ENCODE data around the gene MAMDC4.
"Not testable (repeated sequence)": the region's sequence is repeated elsewhere in the genome, so short reads cannot be mapped to it uniquely, and the experiment has no call there.

Gene MAMDC4

DNA sequence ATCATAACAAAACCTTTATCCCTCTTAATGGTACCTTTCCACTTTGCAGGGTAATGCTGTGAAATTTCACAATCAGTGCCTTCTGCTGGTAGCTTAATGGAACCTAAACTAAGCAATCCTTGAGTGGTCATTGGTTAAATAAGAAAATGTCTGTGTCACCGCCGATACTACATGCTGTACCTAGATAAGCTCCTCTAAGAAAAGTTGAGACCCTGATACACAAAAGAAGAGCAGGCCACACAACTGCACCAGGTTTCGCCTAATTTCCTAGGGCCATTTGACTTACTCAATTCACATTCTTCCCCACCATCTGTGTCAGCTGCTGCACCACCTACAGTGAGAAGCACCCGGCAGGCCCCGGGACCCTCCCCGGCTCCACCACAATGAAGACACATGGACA, 23.0 kb downstream of the MAMDC4 start:
- no peaks in the 10 kb centered on the region for H3K4me1 ChIP-seq (ENCODE audit: control insufficient read depth in 5 of 5, insufficient read depth in 5 of 5, low read length in 5 of 5)
- no peak overlapping the region for H3K9ac ChIP-seq (ENCODE audit: low read length in 5 of 5)
- H3K36me3 ChIP-seq (ENCODE audit: control insufficient read depth in 5 of 5, insufficient read depth in 5 of 5, low read length in 5 of 5), result no peaks in the 10 kb centered on the region
- H3K27ac ChIP-seq (ENCODE audit: low read depth, low read length), result no peak overlapping the region
- H3K9me3 ChIP-seq (ENCODE audit: control insufficient read depth in 5 of 5, low read length in 5 of 5), result no peaks in the 10 kb centered on the region
- no peaks in the 10 kb centered on the region for H3K27me3 ChIP-seq (ENCODE audit: control insufficient read depth in 5 of 5, insufficient read depth in 4 of 5, low read length in 5 of 5)
- H3K4me3 ChIP-seq (ENCODE audit: low read depth in 1 of 5, low read length in 5 of 5), result no peak overlapping the region

- Histone ChIP-seq H3K27ac (ENCODE audit: low read depth, low read length) (no peak overlapping the region), H3K4me3 (ENCODE audit: low read depth in 1 of 5, low read length in 5 of 5) (no peak overlapping the region), H3K27me3 (ENCODE audit: control insufficient read depth in 5 of 5, insufficient read depth in 4 of 5, low read length in 5 of 5) (peaks cover 0 to 2% (median 0%) of the 10 kb centered on the region in 5 donors), H3K9me3 (ENCODE audit: control insufficient read depth in 5 of 5, low read length in 5 of 5) (no peaks in the 10 kb centered on the region), H3K36me3 (ENCODE audit: control insufficient read depth in 5 of 5, insufficient read depth in 5 of 5, low read length in 5 of 5) (no peaks in the 10 kb centered on the region), H3K9ac (ENCODE audit: low read length in 5 of 5) (no peak overlapping the region), H3K4me1 (ENCODE audit: control insufficient read depth in 5 of 5, insufficient read depth in 5 of 5, low read length in 5 of 5) (peaks cover 0 to 2% (median 1%) of the 10 kb centered on the region in 5 donors)
Observed at GRCh38 chr9:136876476-136876875, 24.3 kb downstream of the MAMDC4 start.

DNA sequence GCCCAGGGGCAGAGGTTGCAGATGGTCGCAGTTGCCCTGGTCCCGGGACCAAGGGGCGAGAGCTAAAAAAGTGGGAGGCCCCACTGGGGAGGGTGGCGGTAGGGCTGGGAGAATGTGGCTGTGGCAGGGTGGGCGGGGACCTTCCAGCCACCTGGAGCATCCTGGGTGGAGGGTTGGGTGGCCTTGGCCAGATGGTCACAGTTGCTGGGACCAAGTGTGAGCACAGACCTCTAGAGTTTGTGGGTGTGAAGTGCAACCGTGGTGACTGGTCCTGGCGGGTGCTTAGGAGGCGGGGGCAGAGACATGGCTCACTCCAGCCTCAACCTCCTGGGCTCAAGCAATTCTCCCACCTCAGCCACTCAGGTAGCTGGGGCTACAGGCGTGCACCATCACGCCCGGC, 28.5 kb downstream of the MAMDC4 start:
- Histone ChIP-seq H3K27ac (ENCODE audit: low read depth, low read length) (no peak overlapping the region), H3K9me3 (ENCODE audit: control insufficient read depth in 5 of 5, low read length in 5 of 5) (no peaks in the 10 kb centered on the region), H3K36me3 (ENCODE audit: control insufficient read depth in 5 of 5, insufficient read depth in 5 of 5, low read length in 5 of 5) (no peaks in the 10 kb centered on the region), H3K4me3 (ENCODE audit: low read depth in 1 of 5, low read length in 5 of 5) (no peak overlapping the region), H3K27me3 (ENCODE audit: control insufficient read depth in 5 of 5, insufficient read depth in 4 of 5, low read length in 5 of 5) (peaks cover 0 to 11% (median 0%) of the 10 kb centered on the region in 5 donors), H3K9ac (ENCODE audit: low read length in 5 of 5) (no peak overlapping the region), H3K4me1 (ENCODE audit: control insufficient read depth in 5 of 5, insufficient read depth in 5 of 5, low read length in 5 of 5) (peaks cover 2 to 21% (median 16%) of the 10 kb centered on the region in 5 donors)

GRCh38 chr9:136881691-136882108, 29.6 kb downstream of the MAMDC4 start:
- Histone ChIP-seq H3K4me1 (ENCODE audit: control insufficient read depth in 5 of 5, insufficient read depth in 5 of 5, low read length in 5 of 5) (peaks cover 2 to 27% (median 18%) of the 10 kb centered on the region in 5 donors), H3K27ac (ENCODE audit: low read depth, low read length) (no peak overlapping the region), H3K36me3 (ENCODE audit: control insufficient read depth in 5 of 5, insufficient read depth in 5 of 5, low read length in 5 of 5) (no peaks in the 10 kb centered on the region), H3K27me3 (ENCODE audit: control insufficient read depth in 5 of 5, insufficient read depth in 4 of 5, low read length in 5 of 5) (peaks cover 0 to 11% (median 0%) of the 10 kb centered on the region in 5 donors), H3K4me3 (ENCODE audit: low read depth in 1 of 5, low read length in 5 of 5) (peak overlapping the region in 3 of 5 donors; percentile 27 to 58 (median 50)), H3K9ac (ENCODE audit: low read length in 5 of 5) (peak overlapping the region in 2 of 5 donors; percentile 51 to 60), H3K9me3 (ENCODE audit: control insufficient read depth in 5 of 5, low read length in 5 of 5) (no peaks in the 10 kb centered on the region)

DNA sequence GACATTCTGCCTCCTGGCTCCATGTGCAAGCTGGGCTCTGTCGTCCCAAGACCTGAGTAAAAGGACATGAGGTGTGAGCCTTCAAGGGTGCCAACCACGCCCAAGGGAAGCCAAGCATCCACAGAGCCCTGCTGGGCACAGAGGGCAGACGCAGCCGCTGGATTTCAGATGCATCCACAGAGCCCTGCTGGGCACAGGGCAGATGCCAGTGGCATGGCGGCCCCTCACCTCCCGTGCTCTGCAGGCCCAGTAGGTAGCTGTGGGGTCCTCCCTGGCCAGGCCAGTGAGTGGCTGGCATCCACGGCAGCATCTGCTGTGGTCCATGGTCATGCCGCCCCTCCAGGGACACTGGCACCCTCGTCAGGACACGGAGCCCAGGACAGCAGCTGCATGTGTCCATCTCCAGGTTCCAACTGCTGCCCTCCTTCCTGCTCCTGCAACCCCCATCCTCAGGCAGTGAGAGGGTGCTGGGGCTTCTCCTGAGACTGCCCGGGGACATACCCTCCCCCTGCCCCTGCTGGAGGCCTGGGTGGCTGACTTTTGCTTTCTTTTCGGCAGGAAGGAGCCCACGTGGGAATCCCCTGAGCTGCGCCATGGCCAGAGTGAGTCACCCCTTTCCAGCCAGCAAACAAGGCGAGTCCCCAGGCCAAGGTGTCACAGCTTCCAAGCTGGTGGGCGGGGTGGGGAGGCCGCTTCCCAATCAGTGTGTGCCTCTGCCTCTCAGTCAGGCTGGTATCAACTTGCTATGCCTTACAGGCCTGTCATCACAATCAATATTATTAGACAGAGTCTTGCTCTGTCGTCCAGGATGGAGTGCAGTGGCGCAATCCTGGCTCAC, 30.2 kb downstream of the MAMDC4 start:
- Histone ChIP-seq H3K27ac (ENCODE audit: low read depth, low read length) (no peak overlapping the region), H3K9me3 (ENCODE audit: control insufficient read depth in 5 of 5, low read length in 5 of 5) (no peaks in the 10 kb centered on the region), H3K4me3 (ENCODE audit: low read depth in 1 of 5, low read length in 5 of 5) (peak overlapping the region in 4 of 5 donors; percentile 43 to 58 (median 49)), H3K4me1 (ENCODE audit: control insufficient read depth in 5 of 5, insufficient read depth in 5 of 5, low read length in 5 of 5) (peaks cover 2 to 33% (median 24%) of the 10 kb centered on the region in 5 donors), H3K9ac (ENCODE audit: low read length in 5 of 5) (peak overlapping the region in 2 of 5 donors; percentile 51 to 60), H3K27me3 (ENCODE audit: control insufficient read depth in 5 of 5, insufficient read depth in 4 of 5, low read length in 5 of 5) (peaks cover 0 to 11% (median 0%) of the 10 kb centered on the region in 5 donors), H3K36me3 (ENCODE audit: control insufficient read depth in 5 of 5, insufficient read depth in 5 of 5, low read length in 5 of 5) (no peaks in the 10 kb centered on the region)

DNA sequence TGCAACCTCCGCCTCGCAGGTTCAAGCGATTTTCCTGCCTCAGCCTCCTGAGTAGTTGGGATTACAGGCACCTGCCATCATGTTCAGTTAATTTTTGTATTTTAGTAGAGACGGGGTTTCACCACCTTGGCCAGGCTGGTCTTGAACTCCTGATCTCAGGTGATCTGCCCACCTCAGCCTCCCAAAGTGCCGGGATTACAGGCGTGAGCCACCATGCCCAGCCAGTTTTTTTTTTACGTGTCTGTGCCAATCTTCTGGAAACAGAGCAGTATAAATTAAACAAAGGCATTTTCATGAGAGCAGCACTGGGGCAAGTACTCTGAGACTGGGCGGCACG, 30.8 kb downstream of the MAMDC4 start:
- peak overlapping the region in 1 of 5 donors; percentile 58 for H3K4me3 ChIP-seq (ENCODE audit: low read depth in 1 of 5, low read length in 5 of 5)
- H3K4me1 ChIP-seq (ENCODE audit: control insufficient read depth in 5 of 5, insufficient read depth in 5 of 5, low read length in 5 of 5), result peaks cover 2 to 36% (median 27%) of the 10 kb centered on the region in 5 donors
- H3K27ac ChIP-seq (ENCODE audit: low read depth, low read length); H3K9ac ChIP-seq (ENCODE audit: low read length in 5 of 5); H3K9me3 ChIP-seq (ENCODE audit: control insufficient read depth in 5 of 5, low read length in 5 of 5); H3K36me3 ChIP-seq (ENCODE audit: control insufficient read depth in 5 of 5, insufficient read depth in 5 of 5, low read length in 5 of 5): not testable (repeated sequence)
- peaks cover 0 to 11% (median 0%) of the 10 kb centered on the region in 5 donors for H3K27me3 ChIP-seq (ENCODE audit: control insufficient read depth in 5 of 5, insufficient read depth in 4 of 5, low read length in 5 of 5)

DNA sequence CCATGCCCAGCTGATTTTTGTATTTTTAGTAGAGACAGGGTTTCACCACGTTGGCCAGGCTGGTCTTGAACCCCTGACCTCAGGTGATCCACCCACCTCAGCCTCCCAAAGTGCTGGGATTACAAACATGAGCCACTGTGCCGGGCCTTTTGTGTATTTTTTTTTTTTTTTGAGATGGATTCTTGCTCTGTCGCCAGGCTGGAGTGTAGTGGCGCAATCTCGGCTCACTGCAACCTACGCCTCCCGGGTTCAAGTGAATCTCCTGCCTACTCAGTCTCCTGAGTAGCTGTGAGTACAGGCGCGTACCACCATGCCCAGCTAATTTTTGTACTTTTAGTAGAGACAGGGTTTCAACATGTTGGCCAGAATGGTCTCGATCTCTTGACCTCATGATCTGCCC, 31.5 kb downstream of the MAMDC4 start:
- H3K4me3 ChIP-seq (ENCODE audit: low read depth in 1 of 5, low read length in 5 of 5); H3K9me3 ChIP-seq (ENCODE audit: control insufficient read depth in 5 of 5, low read length in 5 of 5); H3K27ac ChIP-seq (ENCODE audit: low read depth, low read length); H3K36me3 ChIP-seq (ENCODE audit: control insufficient read depth in 5 of 5, insufficient read depth in 5 of 5, low read length in 5 of 5); H3K9ac ChIP-seq (ENCODE audit: low read length in 5 of 5): not testable (repeated sequence)
- peaks cover 0 to 11% (median 0%) of the 10 kb centered on the region in 5 donors for H3K27me3 ChIP-seq (ENCODE audit: control insufficient read depth in 5 of 5, insufficient read depth in 4 of 5, low read length in 5 of 5)
- H3K4me1 ChIP-seq (ENCODE audit: control insufficient read depth in 5 of 5, insufficient read depth in 5 of 5, low read length in 5 of 5), result peaks cover 2 to 36% (median 27%) of the 10 kb centered on the region in 5 donors

- Histone ChIP-seq H3K9me3 (ENCODE audit: control insufficient read depth in 5 of 5, low read length in 5 of 5) (no peaks in the 10 kb centered on the region), H3K27me3 (ENCODE audit: control insufficient read depth in 5 of 5, insufficient read depth in 4 of 5, low read length in 5 of 5) (peaks cover 0 to 11% (median 0%) of the 10 kb centered on the region in 5 donors), H3K27ac (ENCODE audit: low read depth, low read length) (peak within 1 kb of the TSS; percentile 95), H3K36me3 (ENCODE audit: control insufficient read depth in 5 of 5, insufficient read depth in 5 of 5, low read length in 5 of 5) (peaks cover 0 to 10% (median 5%) of the 10 kb centered on the region in 5 donors), H3K9ac (ENCODE audit: low read length in 5 of 5) (peak within 1 kb of the TSS; percentile 73 to 96 (median 90)), H3K4me1 (ENCODE audit: control insufficient read depth in 5 of 5, insufficient read depth in 5 of 5, low read length in 5 of 5) (peaks cover 2 to 36% (median 27%) of the 10 kb centered on the region in 5 donors), H3K4me3 (ENCODE audit: low read depth in 1 of 5, low read length in 5 of 5) (peak within 1 kb of the TSS in 4 of 5 donors; percentile 66 to 85 (median 76))
Observed at GRCh38 chr9:136885950-136886578, 33.9 kb downstream of the MAMDC4 start, which contains the start of gene TRAF2. TRAF2 (plus strand) TSS chr9:136886516; CDS start chr9:136898741, 12,225 bp downstream.

DNA sequence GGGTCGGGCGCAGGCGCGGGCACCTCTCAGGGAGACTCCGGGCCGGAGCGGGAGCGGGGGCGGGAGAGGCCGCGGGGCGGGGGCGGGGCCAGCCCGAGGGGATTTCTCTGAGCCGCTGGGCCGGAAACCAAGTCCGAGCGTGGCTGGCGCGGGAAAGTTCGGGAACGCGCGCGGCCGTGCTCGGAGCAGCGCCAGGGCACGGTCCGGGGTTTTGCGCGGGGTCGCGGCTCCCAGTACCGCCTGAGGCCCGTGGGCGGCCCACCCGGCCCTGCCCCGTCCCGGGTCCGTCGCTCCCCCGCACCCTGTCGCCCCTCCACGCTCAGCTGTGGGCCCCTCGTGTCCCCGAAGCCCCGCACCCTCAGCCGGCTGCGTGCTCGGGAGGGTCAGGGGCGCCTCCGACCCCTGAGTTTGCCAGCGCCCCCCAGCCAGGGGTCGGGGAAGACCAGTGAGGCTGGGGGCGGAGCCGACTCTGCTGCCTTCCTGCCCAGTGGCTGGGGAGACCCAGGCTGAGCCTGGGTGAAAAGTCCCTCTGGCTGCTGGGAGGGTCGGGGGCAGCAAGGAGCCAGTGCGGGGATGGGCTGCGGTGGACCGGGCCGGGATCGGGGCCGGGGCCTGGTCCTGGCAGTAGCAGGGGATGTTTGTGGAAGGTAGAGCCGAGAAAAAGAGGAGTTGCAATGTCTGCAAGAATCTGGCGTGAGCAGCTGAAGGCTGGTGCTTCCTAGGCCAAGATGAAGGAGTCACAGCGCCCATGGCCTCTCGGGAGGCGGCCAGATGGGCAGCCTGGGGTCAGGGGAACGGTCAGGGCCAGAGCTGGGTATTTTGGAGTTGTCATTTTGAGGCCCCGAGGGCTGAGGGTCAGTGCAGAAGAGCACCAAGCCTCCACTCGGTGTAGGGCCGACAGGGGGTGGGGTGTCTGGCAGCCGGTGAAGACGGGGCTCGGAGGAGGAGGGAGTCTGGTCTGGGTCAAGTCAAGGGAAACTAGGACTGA, 34.8 kb downstream of the MAMDC4 start:
- Histone ChIP-seq H3K4me1 (ENCODE audit: control insufficient read depth in 5 of 5, insufficient read depth in 5 of 5, low read length in 5 of 5) (peaks cover 2 to 29% (median 22%) of the 10 kb centered on the region in 5 donors), H3K9ac (ENCODE audit: low read length in 5 of 5) (peak overlapping the region; percentile 73 to 96 (median 90)), H3K27ac (ENCODE audit: low read depth, low read length) (peak overlapping the region; percentile 95), H3K27me3 (ENCODE audit: control insufficient read depth in 5 of 5, insufficient read depth in 4 of 5, low read length in 5 of 5) (peaks cover 0 to 5% (median 0%) of the 10 kb centered on the region in 5 donors), H3K4me3 (ENCODE audit: low read depth in 1 of 5, low read length in 5 of 5) (peak overlapping the region in 4 of 5 donors; percentile 61 to 85 (median 75)), H3K36me3 (ENCODE audit: control insufficient read depth in 5 of 5, insufficient read depth in 5 of 5, low read length in 5 of 5) (peaks cover 0 to 11% (median 5%) of the 10 kb centered on the region in 5 donors), H3K9me3 (ENCODE audit: control insufficient read depth in 5 of 5, low read length in 5 of 5) (no peaks in the 10 kb centered on the region)

All from subcutaneous abdominal adipose tissue (tissue), 5 donors.